ENCODE results near the gene SHANK1.

- no peak for TF ChIP-seq CTCF (IDR thresholded peaks at IDR 0.05)
- TF ChIP-seq POLR2A (IDR thresholded peaks at IDR 0.05): no peak
- no peak for TF ChIP-seq POLR2AphosphoS5 (IDR thresholded peaks at IDR 0.05)
These were observed 61.7 kb downstream of the SHANK1 start for GRCh38 chr19:50657712-50658440.
